KMS-11 (cell line): ENCODE results near the gene RASA3.

Source experiments
- H2AFZ ChIP-seq: fragments of 200-600 bp; sonication (generic); 2 replicates; pipeline ENCODE4 v1.6.1; 2016; ENCODE audit warnings: antibody characterized with exemption, mixed run types, low read depth
- H3K27ac ChIP-seq: fragments of 200-600 bp; sonication (generic); 2 replicates; pipeline ENCODE4 v1.6.1; 2016; ENCODE audit warnings: mild to moderate bottlenecking, mixed run types
- H3K27me3 ChIP-seq: fragments of 200-600 bp; sonication (generic); 2 replicates; pipeline ENCODE4 v1.6.1; 2017; ENCODE audit warnings: mild to moderate bottlenecking, low read depth, mixed run types, moderate library complexity; ENCODE audit not compliant: insufficient read depth
- H3K36me3 ChIP-seq: fragments of 200-600 bp; sonication (generic); 2 replicates; pipeline ENCODE4 v1.6.1; 2017; ENCODE audit warnings: mild to moderate bottlenecking, mixed run types; ENCODE audit not compliant: insufficient read depth
- H3K4me1 ChIP-seq: fragments of 200-600 bp; sonication (generic); 2 replicates; pipeline ENCODE4 v1.6.1; 2016; ENCODE audit warnings: mild to moderate bottlenecking, low read depth, mixed run types; ENCODE audit not compliant: poor library complexity, severe bottlenecking
- H3K4me2 ChIP-seq: fragments of 200-600 bp; sonication (generic); 2 replicates; pipeline ENCODE4 v1.7.0; 2016; ENCODE audit warnings: mild to moderate bottlenecking, mixed run types
- H3K4me3 ChIP-seq: fragments of 200-600 bp; sonication (generic); IDR thresholded peaks from 2 replicates; pipeline ENCODE4 v1.6.1; 2017; ENCODE audit warnings: low read depth, low read length, mixed read lengths; ENCODE audit not compliant: insufficient read depth
- H3K79me2 ChIP-seq: fragments of 200-600 bp; sonication (generic); 2 replicates; pipeline ENCODE4 v1.6.1; 2016; ENCODE audit warnings: low read depth, mixed run types; ENCODE audit not compliant: insufficient read depth
- H3K9ac ChIP-seq: fragments of 200-600 bp; sonication (generic); 2 replicates; pipeline ENCODE4 v1.6.1; 2016; ENCODE audit warnings: mild to moderate bottlenecking, mixed run types
- H4K20me1 ChIP-seq: fragments of 200-600 bp; sonication (generic); 2 replicates; pipeline ENCODE4 v1.6.1; 2016; ENCODE audit warnings: mild to moderate bottlenecking, mixed run types; ENCODE audit not compliant: insufficient read depth
- CTCF ChIP-seq: fragments of 200-600 bp; sonication (generic); conservative IDR thresholded peaks from 2 replicates; pipeline ENCODE4 v1.6.1; 2017; ENCODE audit warnings: low read depth, mild to moderate bottlenecking, antibody characterized with exemption, low read length, moderate library complexity, mixed read lengths

Gene RASA3

GRCh38 chr13:114015969-114016295 is 116.5 kb downstream of the RASA3 start:
- TF ChIP-seq CTCF, result no peak
- Histone ChIP-seq H3K9ac (no peak overlapping the region), H3K36me3 (no peaks in the 10 kb centered on the region), H3K4me2 (no peak overlapping the region), H4K20me1 (no peaks in the 10 kb centered on the region), H3K27me3 (no peaks in the 10 kb centered on the region), H3K79me2 (no peaks in the 10 kb centered on the region), H3K4me1 (no peaks in the 10 kb centered on the region), H3K4me3 (no peak overlapping the region), H3K27ac (no peak overlapping the region), H2AFZ (no peak overlapping the region)

DNA sequence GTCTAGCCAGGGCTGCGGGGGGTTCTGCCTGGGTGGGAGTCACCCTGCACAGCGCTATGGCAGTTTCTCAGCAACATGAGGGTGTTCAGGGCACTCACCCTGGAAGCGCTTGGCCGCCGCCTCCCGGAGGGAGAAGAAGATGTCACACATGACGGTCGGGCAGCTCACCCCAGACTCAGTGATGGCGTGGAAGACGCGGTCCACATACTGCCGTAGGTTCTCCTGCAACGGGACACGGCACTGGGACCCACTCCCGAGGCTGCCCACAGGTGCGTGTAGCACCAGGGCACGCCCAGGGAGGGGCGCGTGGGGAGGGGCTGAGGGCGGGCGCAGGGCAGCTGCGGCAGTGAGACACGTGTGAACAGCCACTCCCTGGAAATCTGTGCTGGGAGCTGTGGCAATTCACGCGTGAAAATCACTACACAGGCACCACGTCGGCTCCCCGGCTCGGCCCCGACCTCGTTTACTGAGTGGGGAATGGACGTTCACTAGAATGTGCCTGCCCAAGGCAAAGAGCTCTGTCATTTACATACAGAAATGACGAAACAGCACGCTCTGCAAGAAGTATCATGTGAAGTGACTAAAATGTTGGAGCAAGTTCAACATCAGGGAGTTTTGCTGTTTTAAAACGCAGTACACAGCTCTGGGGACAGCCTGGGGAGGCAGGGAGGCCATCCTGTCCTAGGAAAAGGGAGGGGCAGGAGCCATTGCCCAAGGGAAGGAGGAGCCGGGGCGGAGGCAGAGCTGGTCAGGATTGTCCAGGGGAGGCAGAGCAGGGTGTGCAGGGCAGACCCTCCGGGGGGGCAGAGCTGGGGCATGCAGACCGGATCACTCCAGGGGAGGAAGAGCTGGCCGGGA is 117.1 kb downstream of the RASA3 start:
- no peak overlapping the region for H3K9ac ChIP-seq
- no peak for TF ChIP-seq CTCF
- no peaks in the 10 kb centered on the region for H3K27me3 ChIP-seq
- H3K79me2 ChIP-seq, result no peaks in the 10 kb centered on the region
- no peak overlapping the region for H3K4me2 ChIP-seq
- H3K36me3 ChIP-seq, result no peaks in the 10 kb centered on the region
- no peaks in the 10 kb centered on the region for H3K4me1 ChIP-seq
- H3K4me3 ChIP-seq, result no peak overlapping the region
- H3K27ac ChIP-seq, result no peak overlapping the region
- H2AFZ ChIP-seq, result no peak overlapping the region
- H4K20me1 ChIP-seq, result no peaks in the 10 kb centered on the region

DNA sequence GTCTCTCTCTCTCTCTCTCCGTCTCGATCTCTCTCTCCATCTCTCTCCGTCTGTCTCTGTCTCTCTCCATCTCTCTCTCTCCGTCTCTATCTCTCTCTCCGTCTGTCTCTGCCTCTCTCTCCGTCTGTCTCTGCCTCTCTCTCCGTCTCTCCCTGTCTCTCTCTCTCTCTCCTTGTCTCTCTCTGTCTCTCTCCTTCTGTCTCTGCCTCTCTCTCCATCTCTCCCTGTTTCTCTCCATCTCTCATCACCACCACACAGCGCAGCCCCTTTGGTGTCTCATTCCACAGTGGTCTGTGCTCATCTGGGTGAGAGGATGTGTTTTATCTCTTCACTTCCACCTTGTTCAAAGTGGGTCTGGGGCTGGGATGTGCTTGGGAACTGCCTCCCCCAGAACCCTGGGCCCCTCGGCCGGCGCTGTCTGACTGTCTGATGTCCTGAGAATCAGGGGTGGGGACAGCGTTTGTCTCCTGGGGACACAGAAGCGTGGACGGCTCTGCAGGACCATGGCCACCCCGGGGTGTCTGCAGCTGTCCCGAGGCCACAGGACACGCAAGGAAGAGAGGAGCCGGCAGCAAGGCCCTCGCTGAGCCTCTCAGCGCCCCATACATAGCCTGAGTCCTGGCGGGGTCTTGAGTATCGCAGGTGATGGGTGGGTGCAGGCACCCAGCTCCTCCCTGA is 118.3 kb downstream of the RASA3 start:
- Histone ChIP-seq H3K27ac (no peak overlapping the region), H3K4me2 (no peak overlapping the region), H3K36me3 (no peaks in the 10 kb centered on the region), H4K20me1 (no peaks in the 10 kb centered on the region), H3K27me3 (no peaks in the 10 kb centered on the region), H3K79me2 (no peaks in the 10 kb centered on the region), H3K4me1 (no peaks in the 10 kb centered on the region), H2AFZ (no peak overlapping the region), H3K4me3 (no peak overlapping the region), H3K9ac (no peak overlapping the region)
- no peak for TF ChIP-seq CTCF

DNA sequence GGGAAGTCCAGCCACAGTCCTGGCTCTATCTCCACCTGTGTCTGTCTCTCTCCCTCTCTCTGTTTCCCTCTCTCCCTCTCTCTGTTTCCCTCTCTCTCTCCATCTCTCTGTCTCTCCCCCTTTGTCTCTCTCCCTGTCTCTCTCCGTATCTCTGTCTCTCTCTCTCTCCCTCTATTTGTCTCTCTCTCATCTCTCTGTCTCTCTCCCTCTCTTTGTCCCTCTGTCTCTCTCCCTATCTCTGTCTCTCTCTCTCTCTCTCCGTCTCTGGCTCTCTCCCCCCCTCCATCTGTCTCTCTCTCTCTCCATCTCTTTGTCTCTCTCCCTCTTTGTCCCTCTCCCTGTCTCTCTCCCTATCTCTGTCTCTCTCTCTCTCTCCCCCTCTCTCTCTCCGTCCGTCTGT is 119.1 kb downstream of the RASA3 start:
- Histone ChIP-seq H4K20me1 (no peaks in the 10 kb centered on the region), H3K27me3 (no peaks in the 10 kb centered on the region), H3K36me3 (no peaks in the 10 kb centered on the region), H2AFZ (no peak overlapping the region), H3K9ac (no peak overlapping the region), H3K4me2 (no peak overlapping the region), H3K4me1 (no peaks in the 10 kb centered on the region), H3K4me3 (no peak overlapping the region), H3K79me2 (no peaks in the 10 kb centered on the region), H3K27ac (no peak overlapping the region)
- TF ChIP-seq CTCF, result no peak
